ENCODE data around the gene FKRP. TPM values are rescaled to one million over a fixed set of nuclear protein-coding genes. Genes with fewer than 3 reads are reported as not detected.

The FKRP gene
- total and polyA plus RNA-seq, 2 of the 13 experiments (the other 11 are each of a cell fraction or from before 2014, with no cell fraction given): 7.3 to 9.8 TPM

GRCh38 chr19:46784262-46785053 is 38.6 kb downstream of the FKRP start (continued):
- TF ChIP-seq USF2 (IDR thresholded peaks at IDR 0.05; ENCODE audit: low read depth, low read length) (no peak), USF2 (CRISPR knock-in tag; IDR thresholded peaks at IDR 0.05; ENCODE audit: borderline replicate concordance) (no peak), GZF1 (CRISPR knock-in tag; IDR thresholded peaks at IDR 0.05) (no peak), ZFP1 (CRISPR knock-in tag; IDR thresholded peaks at IDR 0.05) (no peak), REL (CRISPR knock-in tag; conservative IDR thresholded peaks at IDR 0.05) (no peak), ZNF362 (CRISPR knock-in tag; IDR thresholded peaks at IDR 0.05; ENCODE audit: borderline replicate concordance) (no peak), FOXJ3 (CRISPR knock-in tag; IDR thresholded peaks at IDR 0.05; ENCODE audit: borderline replicate concordance) (no peak), ZNF496 (CRISPR knock-in tag; IDR thresholded peaks at IDR 0.05; ENCODE audit: insufficient replicate concordance) (no peak), HNF4G (IDR thresholded peaks at IDR 0.05; ENCODE audit: borderline replicate concordance, low read depth, low read length) (no peak), HNF4G (CRISPR knock-in tag; IDR thresholded peaks at IDR 0.05; ENCODE audit: borderline replicate concordance, low read depth) (no peak), ZBTB3 (CRISPR knock-in tag; IDR thresholded peaks at IDR 0.05; ENCODE audit: borderline replicate concordance, low read depth) (no peak), TEAD2 (CRISPR knock-in tag; IDR thresholded peaks at IDR 0.05) (no peak), JARID2 (CRISPR knock-in tag; IDR thresholded peaks at IDR 0.05; ENCODE audit: insufficient replicate concordance) (no peak), SIX4 (CRISPR knock-in tag; IDR thresholded peaks at IDR 0.05) (no peak), ZSCAN30 (CRISPR knock-in tag; IDR thresholded peaks at IDR 0.05) (no peak), ZNF431 (CRISPR knock-in tag; IDR thresholded peaks at IDR 0.05; ENCODE audit: borderline replicate concordance, low read depth) (no peak), RORA (CRISPR knock-in tag; IDR thresholded peaks at IDR 0.05) (no peak)
- TF ChIP-seq, protein P1, sequence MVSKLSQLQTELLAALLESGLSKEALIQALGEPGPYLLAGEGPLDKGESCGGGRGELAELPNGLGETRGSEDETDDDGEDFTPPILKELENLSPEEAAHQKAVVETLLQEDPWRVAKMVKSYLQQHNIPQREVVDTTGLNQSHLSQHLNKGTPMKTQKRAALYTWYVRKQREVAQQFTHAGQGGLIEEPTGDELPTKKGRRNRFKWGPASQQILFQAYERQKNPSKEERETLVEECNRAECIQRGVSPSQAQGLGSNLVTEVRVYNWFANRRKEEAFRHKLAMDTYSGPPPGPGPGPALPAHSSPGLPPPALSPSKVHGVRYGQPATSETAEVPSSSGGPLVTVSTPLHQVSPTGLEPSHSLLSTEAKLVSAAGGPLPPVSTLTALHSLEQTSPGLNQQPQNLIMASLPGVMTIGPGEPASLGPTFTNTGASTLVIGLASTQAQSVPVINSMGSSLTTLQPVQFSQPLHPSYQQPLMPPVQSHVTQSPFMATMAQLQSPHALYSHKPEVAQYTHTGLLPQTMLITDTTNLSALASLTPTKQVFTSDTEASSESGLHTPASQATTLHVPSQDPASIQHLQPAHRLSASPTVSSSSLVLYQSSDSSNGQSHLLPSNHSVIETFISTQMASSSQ (IDR thresholded peaks at IDR 0.05; ENCODE audit: low read depth): no peak
- TF ChIP-seq, protein P1 (CRISPR knock-in tag; IDR thresholded peaks at IDR 0.05; ENCODE audit: borderline replicate concordance): no peak
